NCI-H69 (cell line): Measurements from ENCODE around the gene NSMCE1.
"Not testable (repeated sequence)": the region's sequence is repeated elsewhere in the genome, so short reads cannot be mapped to it uniquely, and the experiment has no call there.

ENCODE experiments used
- DNase-seq: peaks from one replicate; lab custom pipeline; 2025; lab: John Stamatoyannopoulos, UW

Gene NSMCE1

DNA sequence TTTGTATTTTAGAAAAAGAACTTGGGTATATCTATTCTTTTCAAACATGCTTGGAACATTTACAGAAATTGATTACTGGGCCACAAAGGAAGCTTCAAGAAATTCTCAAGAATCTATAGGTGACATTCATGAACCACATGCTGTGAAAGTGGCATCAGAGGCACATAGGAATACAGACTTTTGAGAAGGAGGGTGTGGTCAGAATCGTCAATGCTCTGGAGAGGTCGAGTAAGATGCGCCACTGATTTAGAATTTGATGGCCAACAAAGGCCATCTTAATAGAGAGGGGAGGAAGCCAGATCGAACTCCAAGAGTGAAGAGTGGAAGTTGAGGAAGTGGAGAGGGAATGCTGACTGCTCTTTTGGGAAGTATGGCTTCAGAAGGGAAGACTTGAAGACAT is 3.5 kb upstream of the NSMCE1 start:
- no peak for DNase-seq

DNA sequence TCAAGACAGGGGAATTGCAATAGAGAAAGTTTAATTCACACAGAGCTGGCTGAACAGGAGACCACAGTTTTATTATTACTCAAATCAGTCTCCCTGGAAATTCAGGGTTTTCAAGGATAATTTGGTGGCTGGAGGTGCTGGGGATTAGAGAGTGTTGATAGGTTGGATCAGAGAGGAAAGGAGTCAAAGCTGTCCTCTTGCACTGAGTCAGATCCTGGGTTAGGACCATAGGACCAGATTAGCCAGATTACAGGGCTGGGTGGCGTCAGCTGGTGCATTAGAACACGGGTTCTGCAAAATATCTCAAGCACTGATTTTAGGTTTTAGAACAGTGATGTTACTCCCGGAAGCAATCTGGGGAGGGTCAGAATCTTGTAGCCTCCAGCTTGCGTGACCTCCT is 1.8 kb upstream of the NSMCE1 start:
- no peak for DNase-seq

DNA sequence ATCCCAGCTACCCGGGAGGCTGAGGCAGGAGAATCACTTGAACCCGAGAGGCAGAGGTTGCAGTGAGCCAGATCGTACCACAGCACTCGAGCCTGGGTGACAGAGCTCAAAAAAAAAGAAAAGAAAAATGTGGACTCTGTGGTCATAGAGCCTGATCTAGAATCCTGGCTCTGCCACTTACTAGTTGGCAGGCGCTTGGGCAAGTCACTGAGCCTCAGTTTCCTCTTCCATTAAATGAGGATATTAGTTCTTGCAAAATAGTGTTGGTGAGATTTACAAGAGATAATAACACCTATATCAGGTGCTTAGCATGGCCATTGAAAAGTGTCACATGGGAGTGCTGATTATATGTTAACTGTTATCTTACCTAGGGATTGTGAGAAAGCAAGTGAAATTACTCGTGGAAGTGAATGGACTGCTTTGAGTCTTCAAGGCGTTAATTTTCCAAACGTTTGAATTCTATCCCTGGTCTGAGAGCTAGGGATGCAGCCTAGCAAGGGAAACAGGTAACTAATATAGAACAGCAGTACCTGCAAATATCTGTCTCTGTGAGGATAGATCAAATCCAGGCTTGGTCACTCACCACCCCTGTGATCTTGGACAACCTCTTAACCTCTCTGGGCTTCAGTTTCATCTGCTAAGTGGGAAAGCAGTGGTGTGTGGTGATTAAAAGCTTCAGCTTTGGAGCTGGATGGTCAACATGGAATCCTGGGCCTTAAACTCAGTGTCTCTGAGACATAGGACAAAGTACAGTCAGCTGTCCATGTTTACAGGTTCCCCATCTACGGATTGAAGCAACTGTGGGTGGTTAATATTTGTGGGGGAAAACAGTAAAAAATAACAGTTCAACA is 953 bp upstream of the NSMCE1 start:
- DNase-seq, result no peak

DNA sequence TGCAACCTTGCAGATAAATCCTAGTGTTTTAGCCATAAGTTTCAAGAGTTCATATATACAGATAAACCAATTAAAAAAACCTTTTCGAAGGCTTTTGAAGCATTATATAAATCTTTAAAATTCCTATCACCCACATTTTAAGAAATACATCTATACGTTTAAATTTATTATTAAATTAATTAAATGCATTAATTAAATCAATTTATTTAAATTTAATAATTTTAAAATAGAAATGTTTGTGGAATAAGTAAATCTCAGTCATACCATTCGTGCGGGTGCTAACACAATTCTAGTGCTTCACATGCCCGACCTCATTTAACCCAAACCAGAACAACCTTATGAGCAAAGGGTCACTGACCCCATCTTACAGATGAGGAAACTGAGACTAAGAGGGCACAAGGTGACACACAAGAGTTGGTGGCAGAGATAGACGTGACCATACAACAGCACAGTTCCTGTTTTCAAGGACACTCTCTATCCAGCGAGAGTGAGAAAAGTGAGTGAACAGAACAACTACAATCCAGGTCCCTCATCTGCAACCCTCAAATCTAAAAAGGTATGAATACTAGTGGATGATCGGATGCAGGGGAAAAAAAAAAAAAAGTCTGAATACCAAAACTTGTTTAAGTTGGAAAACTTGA is 1.4 kb downstream of the NSMCE1 start:
- DNase-seq, result no peak

DNA sequence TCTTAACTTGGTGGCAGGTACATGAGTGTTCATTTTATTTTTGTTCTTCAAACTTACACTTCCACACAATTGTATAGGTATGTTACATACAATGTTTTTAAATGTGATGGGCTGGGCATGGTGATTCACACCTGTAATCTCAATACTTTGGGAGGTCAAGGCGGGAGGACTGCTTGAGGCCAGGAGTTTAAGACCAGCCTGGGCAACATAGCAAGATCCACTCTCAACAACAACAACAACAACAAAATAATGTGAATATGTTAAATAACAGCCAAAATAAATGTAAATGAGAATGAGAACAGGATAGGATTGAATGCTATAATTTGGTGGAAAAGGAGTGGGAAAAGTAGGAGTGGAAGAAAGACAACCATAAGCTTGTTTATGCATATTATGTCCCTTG is 2.6 kb downstream of the NSMCE1 start:
- no peak for DNase-seq

DNA sequence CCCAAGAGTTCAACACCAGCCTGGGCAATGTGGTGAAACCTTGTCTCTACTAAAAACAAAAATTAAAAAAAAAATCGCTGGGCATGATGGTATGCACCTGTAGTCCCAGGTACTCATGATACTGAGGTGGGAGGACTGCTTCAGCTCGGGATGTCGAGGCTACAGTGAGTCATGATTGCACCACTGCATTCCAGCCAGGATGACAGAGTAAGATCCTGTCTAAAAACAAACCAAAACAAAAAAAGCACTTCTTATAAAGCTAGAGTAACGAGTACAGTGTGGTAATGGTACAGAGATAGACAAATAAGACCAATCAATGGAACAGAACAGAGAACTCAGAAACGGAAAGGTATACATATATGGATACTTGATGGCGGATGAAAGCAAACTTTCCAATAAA is 4.4 kb downstream of the NSMCE1 start:
- no peak for DNase-seq

DNA sequence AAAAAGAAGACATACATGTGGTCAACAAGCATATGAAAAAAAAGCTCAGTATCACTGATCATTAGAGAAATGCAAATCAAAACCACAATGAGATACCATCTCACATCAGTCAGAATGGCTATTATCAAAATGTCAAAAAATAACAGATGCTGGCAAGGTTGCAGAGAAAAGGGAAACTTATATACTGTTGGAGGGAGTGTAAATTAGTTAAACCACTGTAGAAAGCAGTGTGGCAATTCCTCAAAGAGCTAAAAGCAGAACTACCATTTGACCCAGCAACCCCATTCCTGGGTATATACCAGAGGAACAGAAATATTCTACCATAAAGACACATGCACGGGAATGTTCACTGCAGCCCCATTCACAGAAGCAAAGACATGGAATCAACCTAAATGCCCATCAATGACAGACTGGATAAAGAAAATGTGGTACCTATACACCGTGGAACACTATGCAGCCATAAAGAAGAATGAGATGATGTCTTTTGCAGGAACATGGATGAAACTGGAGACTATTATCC is 5.6 kb downstream of the NSMCE1 start:
- not testable (repeated sequence) for DNase-seq

DNA sequence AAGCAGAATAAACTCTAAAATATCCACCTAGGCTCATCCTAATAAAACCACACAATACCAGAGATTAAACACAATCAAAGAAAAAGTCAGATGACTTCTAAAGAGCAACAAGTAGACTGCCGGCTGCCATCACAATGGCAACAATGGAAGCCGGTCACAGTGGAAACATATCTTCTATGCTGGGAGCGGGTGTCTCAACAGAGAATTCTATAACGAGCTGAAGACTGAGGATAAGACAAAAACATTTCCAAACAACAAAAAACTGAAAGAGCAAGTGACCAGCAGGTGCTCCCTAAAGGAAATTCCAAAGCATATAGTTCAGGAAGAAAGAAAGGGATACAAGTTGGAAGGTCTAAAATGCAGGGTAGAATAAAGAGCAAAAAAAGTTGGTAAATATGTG is 8.9 kb downstream of the NSMCE1 start:
- no peak for DNase-seq

DNA sequence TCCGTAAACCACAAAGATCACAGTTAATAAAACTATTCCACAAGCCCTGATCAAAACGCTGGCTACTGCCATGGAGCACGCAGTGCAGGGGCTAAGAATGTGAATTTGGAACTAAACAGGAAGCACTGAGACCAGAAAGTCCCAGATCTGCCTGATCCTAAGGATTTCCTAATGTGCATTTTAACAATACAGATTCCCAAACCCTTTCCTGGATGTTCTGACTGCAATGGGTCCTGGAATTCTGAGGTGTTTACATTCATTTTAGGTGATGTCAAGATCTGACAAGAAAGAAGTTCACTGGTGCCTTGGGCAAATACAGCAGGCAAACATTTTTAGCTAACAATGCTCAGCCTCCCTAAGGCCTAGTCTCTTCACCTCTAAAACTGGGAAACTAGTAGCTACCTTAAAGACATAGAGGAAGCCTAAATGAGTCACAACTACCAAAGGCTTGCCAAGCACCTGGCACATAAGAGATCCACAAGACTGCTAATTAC is 10.3 kb downstream of the NSMCE1 start:
- no peak for DNase-seq

DNA sequence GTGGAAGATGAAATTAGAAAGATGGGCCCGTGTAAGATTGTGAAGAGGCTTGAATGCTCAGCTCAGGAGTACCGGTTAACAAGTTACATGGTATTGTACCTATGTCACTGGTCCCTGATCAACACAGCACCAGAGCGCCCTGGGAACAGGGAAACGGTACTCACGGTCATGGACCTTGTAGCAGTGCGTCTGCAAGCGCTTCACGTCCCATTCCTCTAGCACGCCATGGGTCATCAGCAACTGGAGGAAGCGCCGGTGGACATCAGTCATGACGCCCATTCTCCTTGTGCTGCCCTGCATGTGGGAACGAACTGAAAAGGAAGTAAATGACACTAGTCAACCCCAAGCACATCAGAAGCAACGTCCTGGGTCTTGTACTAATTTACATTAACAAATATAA is 11.3 kb downstream of the NSMCE1 start:
- no peak for DNase-seq

DNA sequence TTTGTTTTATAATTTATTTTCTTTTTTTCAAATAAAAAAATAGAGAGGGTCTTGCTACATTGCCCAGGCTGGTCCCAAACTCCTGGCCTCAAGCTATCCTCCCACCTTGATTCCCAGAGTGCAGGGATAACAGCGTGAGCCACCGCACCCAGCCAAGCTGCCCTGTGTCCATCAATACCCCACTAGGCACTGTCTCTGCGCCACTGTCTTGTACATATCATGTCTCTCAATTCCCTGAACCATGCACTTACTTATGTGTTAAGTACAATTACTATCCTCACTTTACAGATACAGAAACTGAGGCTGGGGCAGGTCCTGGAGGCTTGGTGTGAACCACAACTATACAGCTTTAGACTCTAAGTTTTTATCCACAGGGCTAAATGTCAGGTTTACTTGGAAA is 11.7 kb downstream of the NSMCE1 start:
- no peak for DNase-seq

DNA sequence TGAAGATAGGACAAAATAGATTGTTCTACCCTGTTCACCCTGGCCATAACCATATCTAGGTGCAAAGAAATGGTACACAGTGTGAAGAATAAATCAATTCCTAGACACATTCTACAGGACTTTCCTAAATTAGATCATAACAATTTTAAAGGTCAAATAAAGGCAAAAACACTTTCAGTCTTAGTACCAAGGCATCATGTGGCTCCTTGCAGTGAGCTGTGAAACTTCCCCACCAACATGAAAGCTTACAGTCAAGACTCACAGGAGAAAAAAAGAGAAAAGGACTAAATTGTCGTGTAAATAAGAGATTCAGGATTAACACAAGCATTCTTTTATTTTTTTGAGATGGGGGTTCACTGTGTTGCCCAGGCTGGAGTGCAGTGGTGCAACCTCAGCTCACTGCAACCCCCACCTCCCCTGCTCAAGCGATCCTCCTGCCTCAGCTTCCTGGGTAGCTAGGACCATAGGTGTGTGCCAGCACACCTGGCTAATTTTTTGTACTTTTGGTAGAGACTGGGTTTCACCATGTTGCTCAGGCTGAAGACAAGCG is 14.2 kb downstream of the NSMCE1 start:
- DNase-seq, result no peak

DNA sequence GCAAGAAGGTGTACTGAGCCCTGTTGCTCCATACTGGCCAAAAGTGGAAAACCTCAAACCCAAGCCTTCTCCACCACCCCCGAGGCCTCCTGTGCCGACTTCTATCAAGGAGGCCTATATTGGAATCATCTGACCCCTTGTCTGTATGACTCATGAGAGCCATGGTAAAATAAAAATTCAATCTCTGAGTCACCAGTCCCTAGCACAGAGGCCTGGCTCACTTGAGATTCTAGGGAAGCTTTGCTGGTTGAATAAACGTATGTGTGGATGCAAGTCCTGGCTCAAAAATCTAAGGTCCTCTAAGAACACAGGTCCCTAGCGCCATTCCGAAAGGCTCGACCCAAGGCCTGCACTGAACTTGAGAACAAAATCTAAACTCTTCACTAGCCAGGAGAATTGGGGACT is 15.0 kb downstream of the NSMCE1 start:
- DNase-seq, result no peak

DNA sequence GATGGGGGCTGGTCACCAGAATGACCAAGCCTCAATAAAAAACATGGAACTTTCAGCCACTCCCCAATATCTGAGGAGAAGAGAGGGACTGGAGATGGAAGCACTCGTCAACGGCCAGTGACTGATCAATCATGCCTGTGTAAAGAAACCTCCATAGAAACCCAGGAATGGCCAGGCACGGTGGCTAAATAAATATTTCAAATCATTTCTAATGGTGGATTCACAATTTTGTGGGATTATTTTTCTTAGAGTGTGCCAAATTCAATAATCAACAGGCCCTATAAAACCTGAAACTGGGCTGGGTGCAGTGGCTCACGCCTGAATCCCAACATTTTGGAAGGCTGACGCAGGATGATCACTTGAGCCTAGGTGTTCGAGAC is 16.4 kb downstream of the NSMCE1 start:
- DNase-seq, result no peak

DNA sequence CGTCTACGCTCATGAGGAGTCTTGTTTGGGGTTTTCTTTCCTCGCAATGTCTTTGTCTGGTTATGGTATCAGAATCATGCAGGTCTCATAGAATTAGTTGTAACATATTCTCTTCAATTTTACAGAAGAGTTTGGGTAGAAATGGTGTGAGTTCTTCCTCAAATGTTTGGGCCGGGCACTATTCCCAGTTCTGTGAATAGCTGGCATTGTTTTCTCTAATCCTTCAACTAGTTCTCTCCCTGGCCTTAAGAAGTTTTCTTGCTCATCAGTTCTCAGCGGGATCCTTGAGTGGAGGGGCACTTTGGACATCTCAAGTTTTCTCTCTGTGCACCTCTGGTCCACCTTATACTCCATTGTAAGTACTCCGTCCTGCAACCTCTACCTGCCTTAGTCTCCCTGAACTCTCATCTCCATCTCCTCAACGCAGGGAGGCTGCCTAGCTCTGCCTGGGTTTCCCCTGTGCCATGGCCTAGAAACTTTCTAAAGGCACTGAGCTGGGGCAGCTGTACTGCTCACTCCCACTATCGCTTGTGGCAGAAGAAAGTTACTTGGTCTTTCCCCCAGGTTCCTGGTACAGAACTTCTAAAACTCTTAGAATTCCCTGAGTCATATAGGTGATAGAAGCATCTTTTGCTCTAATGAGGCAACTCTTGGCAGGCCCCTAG is 16.9 kb downstream of the NSMCE1 start:
- no peak for DNase-seq

DNA sequence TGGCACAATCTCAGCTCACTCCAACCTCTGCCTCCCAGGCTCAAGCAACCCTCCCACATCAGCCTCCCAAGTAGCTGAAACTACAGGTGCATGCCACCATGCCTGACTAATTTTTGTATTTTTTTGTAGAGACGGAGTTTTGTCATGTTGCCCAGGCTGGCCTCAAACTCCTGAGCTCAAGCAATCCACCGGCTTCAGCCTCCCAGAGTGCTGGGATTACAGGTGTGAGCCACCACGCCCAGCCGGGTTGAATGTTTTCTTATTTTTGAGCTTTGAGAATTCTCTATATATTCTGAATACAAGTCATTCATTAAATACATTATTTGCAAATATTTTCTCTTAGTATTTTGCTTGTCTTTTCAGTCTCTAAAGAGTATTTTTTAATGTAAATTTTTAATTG is 19.7 kb downstream of the NSMCE1 start:
- DNase-seq, result not testable (repeated sequence)

DNA sequence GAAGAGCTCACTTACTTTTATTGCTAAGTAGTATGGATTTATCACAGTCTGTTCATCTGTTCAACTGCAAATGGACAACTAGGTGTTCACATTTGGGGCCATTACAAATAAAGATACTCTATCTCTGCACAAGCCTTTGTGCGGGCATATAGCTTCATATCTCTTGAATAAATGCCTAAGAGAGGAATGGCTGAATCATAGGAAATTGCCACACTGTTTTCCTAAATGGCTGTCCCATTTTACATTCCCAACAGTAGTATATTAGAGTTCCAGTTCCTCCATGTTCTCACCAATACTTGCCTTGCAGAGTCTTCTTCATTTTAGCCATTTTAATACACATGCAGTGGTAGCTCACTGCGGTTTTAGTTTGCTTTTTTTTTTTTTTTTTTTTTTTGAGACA is 20.5 kb downstream of the NSMCE1 start:
- no peak for DNase-seq

DNA sequence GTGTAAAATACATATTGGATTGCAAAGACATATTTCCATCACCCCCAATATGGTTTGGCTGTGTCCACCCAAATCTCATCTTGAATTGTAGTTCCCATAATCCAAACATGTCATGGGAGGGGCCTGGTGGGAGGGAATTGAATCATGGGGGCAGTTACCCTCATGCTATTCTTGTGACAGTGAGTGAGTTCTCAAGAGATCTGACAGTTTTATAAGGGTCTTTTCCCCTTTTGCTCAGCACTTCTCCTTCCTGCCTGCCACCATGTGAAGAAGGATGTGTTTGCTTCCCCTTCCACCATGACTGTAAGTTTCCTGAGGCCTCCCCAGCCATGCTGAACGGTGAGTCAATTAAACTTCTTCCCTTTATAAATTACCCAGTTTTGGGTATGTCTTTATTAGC is 21.5 kb downstream of the NSMCE1 start:
- DNase-seq, result not testable (repeated sequence)

DNA sequence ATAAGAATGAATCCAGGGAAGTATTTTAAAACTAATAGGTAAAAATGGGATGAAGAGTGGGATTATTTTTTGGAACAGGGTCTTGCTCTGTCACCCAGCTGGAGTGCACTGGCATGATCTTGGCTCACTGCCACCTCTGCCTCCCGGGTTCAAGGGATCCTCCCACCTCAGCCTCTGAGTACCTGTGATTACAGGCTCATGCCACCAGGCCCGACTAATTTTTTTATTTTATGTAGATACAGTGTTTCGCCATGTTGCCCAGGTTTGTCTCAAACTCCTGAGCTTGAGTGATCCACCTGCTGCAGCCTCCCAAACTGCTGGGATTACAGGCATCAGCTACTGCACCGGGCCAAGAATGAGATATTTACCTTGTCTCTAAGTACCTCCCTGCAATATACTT is 22.1 kb downstream of the NSMCE1 start:
- peak; percentile 17 for DNase-seq

DNA sequence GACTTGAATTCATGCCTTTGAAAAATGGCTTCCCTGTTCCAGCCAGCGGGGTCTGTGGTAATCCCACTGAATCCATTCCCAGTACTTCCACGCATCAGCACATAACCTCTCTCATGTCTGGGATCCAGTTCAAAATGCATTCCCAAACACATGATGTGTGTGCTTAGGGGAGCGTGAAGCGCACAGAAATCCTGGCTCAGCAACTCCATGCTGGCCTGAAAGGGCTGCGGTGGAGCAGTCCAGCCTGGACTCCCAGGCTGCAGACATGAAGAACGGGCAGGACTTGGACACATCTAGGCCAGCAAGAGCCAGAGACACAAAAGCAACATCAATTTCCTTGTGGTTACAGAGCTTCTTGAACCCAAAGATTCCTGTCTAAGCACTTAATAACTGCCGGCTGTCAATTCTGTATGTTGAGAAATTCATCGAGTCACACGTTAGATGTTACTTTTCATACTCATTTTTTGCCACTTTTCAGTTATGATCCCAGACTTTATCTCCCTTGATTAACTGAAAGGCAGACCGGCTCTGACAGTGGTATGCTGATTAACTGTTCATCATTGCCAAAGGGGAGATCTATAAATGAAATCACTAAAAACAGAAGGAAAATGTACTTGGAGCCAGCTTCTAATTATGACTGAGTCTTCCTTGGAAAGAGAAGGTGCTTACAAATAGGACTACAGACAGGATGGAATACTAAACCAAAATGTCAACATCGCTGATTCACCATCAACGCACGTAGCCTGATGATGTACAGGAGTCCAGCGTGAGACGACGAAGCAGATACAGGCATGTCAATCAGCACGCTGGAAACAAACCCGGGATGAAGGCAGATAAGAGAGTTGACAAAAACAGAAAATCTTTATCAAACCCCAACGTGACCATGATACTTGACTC is 23.0 kb downstream of the NSMCE1 start:
- no peak for DNase-seq

DNA sequence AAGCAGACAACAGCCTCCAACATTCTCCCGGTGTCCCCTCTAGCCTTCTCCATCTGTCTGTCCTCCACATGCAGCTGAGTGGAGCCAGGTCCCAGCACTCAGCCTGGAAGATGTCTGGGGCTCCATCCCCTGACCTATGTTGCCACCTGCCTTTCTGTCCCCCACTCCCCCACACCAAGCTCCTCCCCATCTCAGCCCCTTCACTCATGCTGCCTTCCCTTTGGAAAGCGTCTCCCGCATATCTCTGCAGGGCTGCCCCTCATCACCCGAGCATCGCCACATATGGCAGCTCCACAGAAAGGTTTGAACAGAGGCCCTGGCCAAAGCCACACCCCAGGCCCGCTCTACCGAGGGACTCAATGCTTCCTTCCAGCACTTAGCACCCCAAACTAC is 24.2 kb downstream of the NSMCE1 start:
- DNase-seq, result no peak
